Measurements from ENCODE around the gene ZFYVE27. TPM values are rescaled to one million over a fixed set of nuclear protein-coding genes. Genes with fewer than 3 reads are reported as not detected.
A peak's percentile ranks its signal among the peaks of the same experiment; 100 is the strongest.

The ZFYVE27 gene
- total and polyA plus RNA-seq, 10 of the 15 experiments (the other 5 are each of a cell fraction or from before 2014, with no cell fraction given), result 1.1 to 28.9 (median 21.4) TPM

GRCh38 chr10:97763411-97763810 is 26.5 kb downstream of the ZFYVE27 start (continued):
- TF ChIP-seq ZSCAN29 (IDR thresholded peaks at IDR 0.05), result no peak

- BruUV-seq (replicated peaks), result no TSS peak
- H3K4me3 ChIP-seq, result no peak overlapping the region
- no peaks in the 10 kb centered on the region for H3K9me3 ChIP-seq (replicated peaks; ENCODE audit: control insufficient read depth, insufficient read depth, low read length)
- no peak overlapping the region for H3K27ac ChIP-seq (ENCODE audit: control insufficient read depth, insufficient read depth)
- SMC1A ChIA-PET (ENCODE audit: uncharacterized antibody, unreplicated experiment), result no interaction called here
- WGBS (ENCODE audit: insufficient coverage, insufficient replicate concordance, low lambda C conversion rate, missing lambda C conversion rate), result 97% methylated on average over 3 of the region's 3 CpGs
- in situ Hi-C loops (cut with MboI), result no loop called here
- no peaks in the 10 kb centered on the region for H3K79me2 ChIP-seq (ENCODE audit: control insufficient read depth, insufficient read depth, low read length)
- peaks cover 4 to 16% of the 10 kb centered on the region in 2 experiments for H3K36me3 ChIP-seq (ENCODE audit: control insufficient read depth in 2 of 2, insufficient read depth in 2 of 2, low read length in 1 of 2)
- DNase-seq (ENCODE audit: low read depth, low spot score) (no peak), FAIRE-seq (no peak), ATAC-seq (no peak)
- H3K4me1 ChIP-seq (ENCODE audit: control insufficient read depth, insufficient read depth, low read length), result peaks cover 9% of the 10 kb centered on the region
- CTCF ChIA-PET, result interaction anchor here (0.6 to 2.3 kb wide), 3 partner anchors 62 to 106 kb away, joined by 3 to 7 read pairs (median 3); no protein-coding TSS in a partner anchor
- TF ChIP-seq EGR1 (IDR thresholded peaks at IDR 0.05; ENCODE audit: borderline replicate concordance in 1 of 2, low read depth in 2 of 2, low read length in 2 of 2), result no peak
- no peak overlapping the region for H2AFZ ChIP-seq (ENCODE audit: control insufficient read depth, low read depth, low read length)
- POLR2A ChIA-PET, result no interaction called here
- H3K27me3 ChIP-seq (replicated peaks in 1 of 2; ENCODE audit: control insufficient read depth in 2 of 2, insufficient read depth in 2 of 2, low read length in 1 of 2), result no peaks in the 10 kb centered on the region
- intact Hi-C loops (cut with micrococcal nuclease; ENCODE audit: unreplicated experiment), result no loop called here
- RAD21 ChIA-PET (ENCODE audit: unreplicated experiment), result no interaction called here
- H3K9ac ChIP-seq (ENCODE audit: control insufficient read depth, insufficient read depth, low read length), result no peak overlapping the region
- peak overlapping the region; percentile 42; the same call in 1 of the 2 replicates for H3K4me2 ChIP-seq (ENCODE audit: control insufficient read depth, insufficient read depth)
- H4K20me1 ChIP-seq (ENCODE audit: control insufficient read depth, insufficient read depth), result no peaks in the 10 kb centered on the region
Observed at GRCh38 chr10:97763947-97764346, 27.0 kb downstream of the ZFYVE27 start.

- 52% methylated on average over 7 of the region's 7 CpGs for WGBS (ENCODE audit: insufficient coverage, insufficient replicate concordance, low lambda C conversion rate, missing lambda C conversion rate)
- no peak overlapping the region for H3K27ac ChIP-seq (ENCODE audit: control insufficient read depth, insufficient read depth)
- BruUV-seq (replicated peaks), result no TSS peak
- no peak for FAIRE-seq
- H3K27me3 ChIP-seq (replicated peaks in 1 of 2; ENCODE audit: control insufficient read depth in 2 of 2, insufficient read depth in 2 of 2, low read length in 1 of 2), result no peaks in the 10 kb centered on the region
- H3K9me3 ChIP-seq (replicated peaks; ENCODE audit: control insufficient read depth, insufficient read depth, low read length), result no peaks in the 10 kb centered on the region
- no peak overlapping the region for H3K9ac ChIP-seq (ENCODE audit: control insufficient read depth, insufficient read depth, low read length)
- no peaks in the 10 kb centered on the region for H3K79me2 ChIP-seq (ENCODE audit: control insufficient read depth, insufficient read depth, low read length)
- peaks cover 9% of the 10 kb centered on the region for H3K4me1 ChIP-seq (ENCODE audit: control insufficient read depth, insufficient read depth, low read length)
- no peak overlapping the region for H2AFZ ChIP-seq (ENCODE audit: control insufficient read depth, low read depth, low read length)
- in situ Hi-C loops (cut with MboI), result no loop called here
- SMC1A ChIA-PET (ENCODE audit: uncharacterized antibody, unreplicated experiment), result no interaction called here
- CTCF ChIA-PET, result interaction anchor here (1.0 to 2.3 kb wide), 2 partner anchors 63 to 105 kb away, joined by 3 to 7 read pairs; no protein-coding TSS in a partner anchor
- POLR2A ChIA-PET, result no interaction called here
- DNase-seq (ENCODE audit: low read depth, low spot score), result no peak
- intact Hi-C loops (cut with micrococcal nuclease; ENCODE audit: unreplicated experiment), result no loop called here
- H3K36me3 ChIP-seq (ENCODE audit: control insufficient read depth in 2 of 2, insufficient read depth in 2 of 2, low read length in 1 of 2), result peaks cover 4 to 11% of the 10 kb centered on the region in 2 experiments
- H4K20me1 ChIP-seq (ENCODE audit: control insufficient read depth, insufficient read depth), result no peaks in the 10 kb centered on the region
- peak overlapping the region; percentile 42; the same call in 1 of the 2 replicates for H3K4me2 ChIP-seq (ENCODE audit: control insufficient read depth, insufficient read depth)
- TF ChIP-seq KLF5 (IDR thresholded peaks at IDR 0.05; ENCODE audit: partially characterized antibody) (no peak), EED (IDR thresholded peaks at IDR 0.05; ENCODE audit: low read depth) (peak; percentile 36; the same call in 1 of the 2 replicates), RUNX3 (IDR thresholded peaks at IDR 0.05; ENCODE audit: low read length) (peak; percentile 66), YY1 (IDR thresholded peaks at IDR 0.05; ENCODE audit: low read depth, low read length) (no peak), ATF2 (IDR thresholded peaks at IDR 0.05; ENCODE audit: low read length) (peak; percentile 16; the same call in 1 of the 2 replicates), TCF12 (IDR thresholded peaks at IDR 0.05; ENCODE audit: low read depth, low read length) (peak; percentile 91), TCF3 (IDR thresholded peaks at IDR 0.05; ENCODE audit: borderline replicate concordance, insufficient read depth, low read depth, low read length) (peak; percentile 78; the same call in 1 of the 2 replicates)
- ATAC-seq, result peak; percentile 41; the same call in 2 of the 3 replicates
- RAD21 ChIA-PET (ENCODE audit: unreplicated experiment), result no interaction called here
- H3K4me3 ChIP-seq, result no peak overlapping the region
Observed at GRCh38 chr10:97764519-97764931, 27.6 kb downstream of the ZFYVE27 start.
